Panc1 (cell line): ENCODE data around the gene MYL1.

Source experiments
- CTCF ChIP-seq: fragments of 450-650 bp; IDR thresholded peaks from 2 replicates; pipeline ENCODE4 v1.5.1; 2017; ENCODE audit warnings: mild to moderate bottlenecking
- POLR2AphosphoS5 ChIP-seq: IDR thresholded peaks from 2 replicates; pipeline ENCODE4 v1.6.1; 2012; ENCODE audit warnings: mild to moderate bottlenecking, low read depth, low read length, moderate library complexity
- REST ChIP-seq, 2 experiments: IDR thresholded peaks; 2 replicates each; pipeline ENCODE4 v1.6.1; 2011 to 2012; ENCODE audit warnings: low read depth in 2 of 2, control low read depth in 1 of 2, low read length in 1 of 2, mild to moderate bottlenecking in 1 of 2, moderate library complexity in 1 of 2; ENCODE audit not compliant: insufficient read depth in 1 of 2

GRCh38 chr2:210318486-210318885 is 3.5 kb upstream of the MYL1 start:
- TF ChIP-seq CTCF (no peak), REST (IDR thresholded peaks at IDR 0.05; ENCODE audit: insufficient read depth in 1 of 2, low read depth in 2 of 2, low read length in 1 of 2) (no peak), POLR2AphosphoS5 (no peak)
